ENCODE measurements around the gene ZNF486. TPM values are rescaled to one million over a fixed set of nuclear protein-coding genes. Genes with fewer than 3 reads are reported as not detected.
"Not testable (repeated sequence)": the region's sequence is repeated elsewhere in the genome, so short reads cannot be mapped to it uniquely, and the experiment has no call there.

The ZNF486 gene
- 0.15 TPM in 1 of 2 replicates, not detected in the other for total RNA-seq (2014; rRNA removed; shearing (Covaris generic))

- no peak for DNase-seq (ENCODE audit: low spot score)
Observed at GRCh38 chr19:20167020-20167644, at the start of gene ZNF486. ZNF486 (plus strand) TSS chr19:20167214; CDS start chr19:20167331, 117 bp downstream.

- DNase-seq (ENCODE audit: low spot score), result not testable (repeated sequence)
Observed at GRCh38 chr19:20118064-20118839, 48.8 kb upstream of the ZNF486 start.

GRCh38 chr19:20124879-20125278 is 42.1 kb upstream of the ZNF486 start:
- DNase-seq (ENCODE audit: low spot score), result no peak

- not testable (repeated sequence) for DNase-seq (ENCODE audit: low spot score)
Observed at GRCh38 chr19:20132933-20133332, 34.1 kb upstream of the ZNF486 start.

DNA sequence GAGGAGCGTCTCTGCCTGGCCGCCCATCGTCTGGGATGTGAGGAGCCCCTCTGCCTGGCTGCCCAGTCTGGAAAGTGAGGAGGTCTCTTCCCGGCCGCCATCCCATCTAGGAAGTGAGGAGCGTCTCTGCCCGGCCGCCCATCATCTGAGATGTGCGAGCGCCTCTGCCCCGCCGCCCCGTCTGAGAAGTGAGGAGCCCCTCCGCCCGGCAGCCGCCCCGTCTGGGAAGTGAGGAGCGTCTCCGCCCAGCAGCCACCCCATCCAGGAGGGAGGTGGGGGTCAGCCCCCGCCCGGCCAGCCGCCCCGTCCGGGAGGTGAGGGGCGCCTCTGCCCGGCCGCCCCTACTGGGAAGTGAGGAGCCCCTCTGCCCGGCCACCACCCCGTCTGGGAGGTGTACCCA is 29.3 kb upstream of the ZNF486 start:
- not testable (repeated sequence) for DNase-seq (ENCODE audit: low spot score)

- DNase-seq (ENCODE audit: low spot score), result no peak
Observed at GRCh38 chr19:20151617-20152145, 15.3 kb upstream of the ZNF486 start.

- DNase-seq (ENCODE audit: low spot score), result not testable (repeated sequence)
Observed at GRCh38 chr19:20152506-20152905, 14.5 kb upstream of the ZNF486 start.

DNA sequence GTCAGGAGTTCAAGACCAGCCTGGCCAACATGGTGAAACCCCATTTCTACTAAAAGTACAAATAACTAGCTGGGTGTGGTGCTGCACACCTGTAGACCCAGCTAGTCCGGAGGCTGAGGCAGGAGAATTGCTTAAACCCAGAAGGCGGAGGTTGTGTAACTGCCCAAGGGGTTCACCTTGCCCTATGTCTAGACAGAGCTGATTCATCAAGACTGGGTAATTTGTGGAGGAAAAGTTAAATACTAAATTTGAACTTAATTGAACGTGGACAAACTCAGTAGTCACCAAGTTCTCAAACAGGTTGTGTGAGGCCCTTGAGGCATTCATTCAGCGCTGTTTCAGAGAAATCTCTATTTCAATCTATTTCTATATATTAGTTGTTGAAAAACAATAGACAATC is 13.7 kb upstream of the ZNF486 start:
- DNase-seq (ENCODE audit: low spot score), result no peak

- DNase-seq (ENCODE audit: low spot score), result no peak
Observed at GRCh38 chr19:20154636-20155035, 12.4 kb upstream of the ZNF486 start.

GRCh38 chr19:20162821-20163220 is 4.2 kb upstream of the ZNF486 start:
- no peak for DNase-seq (ENCODE audit: low spot score)

GRCh38 chr19:20164456-20164855 is 2.6 kb upstream of the ZNF486 start:
- DNase-seq (ENCODE audit: low spot score), result no peak

- DNase-seq (ENCODE audit: low spot score), result no peak
Observed at GRCh38 chr19:20165971-20166592, 932 bp upstream of the ZNF486 start.

- DNase-seq (ENCODE audit: low spot score), result no peak
Observed at GRCh38 chr19:20167651-20168122, 673 bp downstream of the ZNF486 start.

DNA sequence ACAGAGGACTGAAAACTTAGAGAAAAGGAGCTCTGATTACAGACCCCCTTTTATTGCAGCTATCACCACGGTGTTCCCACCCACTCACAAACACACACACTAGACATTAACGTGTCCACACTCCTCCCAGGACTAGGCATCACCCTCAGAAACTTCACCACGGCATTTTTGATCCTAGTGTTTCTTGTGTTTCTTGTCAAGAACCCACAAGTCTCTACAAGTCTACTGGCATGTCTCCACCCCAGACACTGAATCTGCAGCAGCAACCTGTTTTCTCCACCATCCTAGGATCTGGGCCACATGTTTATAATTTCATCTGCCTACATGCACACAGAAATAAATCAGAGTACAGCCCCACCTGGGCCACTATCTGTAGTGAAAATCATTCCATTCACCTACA is 4.3 kb downstream of the ZNF486 start:
- no peak for DNase-seq (ENCODE audit: low spot score)

- not testable (repeated sequence) for DNase-seq (ENCODE audit: low spot score)
Observed at GRCh38 chr19:20175848-20176247, 8.8 kb downstream of the ZNF486 start.

DNA sequence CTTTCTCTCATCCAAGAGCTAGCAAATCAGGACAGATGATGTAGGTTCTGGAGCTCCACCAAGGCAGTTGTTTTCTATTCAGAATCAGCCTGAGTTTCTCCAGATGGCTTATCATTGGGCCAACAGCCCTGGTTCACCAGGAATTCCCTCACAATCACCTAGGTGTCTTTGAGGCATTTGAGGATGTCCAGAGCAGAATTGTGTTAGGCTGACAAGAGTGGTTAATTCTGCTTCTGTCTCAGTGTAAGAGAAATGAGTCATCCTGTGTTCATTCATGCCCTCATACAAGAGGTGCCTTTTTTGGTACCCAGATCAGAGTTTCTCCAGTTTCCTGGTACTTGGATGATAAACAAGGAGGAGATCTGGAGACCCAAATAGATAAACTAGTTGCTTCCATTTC is 12.9 kb downstream of the ZNF486 start:
- DNase-seq (ENCODE audit: low spot score), result not testable (repeated sequence)

DNA sequence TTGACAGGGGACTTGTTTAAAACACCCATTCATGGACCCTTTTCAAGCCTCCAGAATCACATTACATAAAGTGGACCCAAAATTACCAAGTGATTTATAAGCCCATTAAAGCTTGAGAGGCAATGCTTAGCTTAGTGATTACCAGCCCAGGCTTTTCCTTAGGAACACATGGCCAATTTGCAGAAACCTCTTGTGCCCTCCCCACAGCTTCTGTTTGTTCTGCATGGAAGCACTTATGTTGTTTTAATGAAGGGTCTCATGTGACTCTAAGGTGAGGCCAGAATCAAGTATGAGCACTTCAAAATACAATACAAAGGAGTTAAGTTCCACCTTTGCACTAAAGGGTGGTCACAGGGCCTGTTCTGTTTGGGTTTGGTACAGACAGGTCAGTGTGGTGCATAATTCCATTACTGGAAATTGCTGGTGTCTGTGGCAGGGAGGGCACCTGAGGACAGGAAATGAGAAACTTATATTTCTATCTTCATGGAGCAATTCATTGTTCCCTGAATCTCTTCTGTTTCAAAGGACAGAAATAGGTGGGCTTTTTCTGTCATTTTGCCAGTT is 15.3 kb downstream of the ZNF486 start:
- no peak for DNase-seq (ENCODE audit: low spot score)

- no peak for DNase-seq (ENCODE audit: low spot score)
Observed at GRCh38 chr19:20186174-20186573, 19.2 kb downstream of the ZNF486 start.

GRCh38 chr19:20197747-20198146 is 30.7 kb downstream of the ZNF486 start:
- no peak for DNase-seq (ENCODE audit: low spot score)

GRCh38 chr19:20209051-20209450 is 42.0 kb downstream of the ZNF486 start:
- DNase-seq (ENCODE audit: low spot score), result no peak

DNA sequence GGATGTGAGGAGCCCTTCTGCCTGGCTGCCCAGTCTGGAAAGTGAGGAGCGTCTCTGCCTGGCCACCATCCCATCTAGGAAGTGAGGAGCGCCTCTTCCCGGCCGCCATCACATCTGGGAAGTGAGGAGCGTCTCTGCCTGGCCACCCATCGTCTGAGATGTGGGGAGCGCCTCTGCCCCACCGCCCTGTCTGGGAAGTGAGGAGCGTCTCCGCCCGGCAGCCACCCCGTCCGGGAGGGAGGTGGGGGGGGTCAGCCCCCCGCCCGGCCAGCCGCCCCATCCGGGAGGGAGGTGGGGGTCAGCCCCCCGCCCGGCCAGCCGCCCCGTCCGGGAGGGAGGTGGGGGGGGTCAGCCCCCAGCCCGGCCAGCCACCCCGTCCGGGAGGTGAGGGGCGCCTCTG is 47.4 kb downstream of the ZNF486 start:
- DNase-seq (ENCODE audit: low spot score), result not testable (repeated sequence)

DNA sequence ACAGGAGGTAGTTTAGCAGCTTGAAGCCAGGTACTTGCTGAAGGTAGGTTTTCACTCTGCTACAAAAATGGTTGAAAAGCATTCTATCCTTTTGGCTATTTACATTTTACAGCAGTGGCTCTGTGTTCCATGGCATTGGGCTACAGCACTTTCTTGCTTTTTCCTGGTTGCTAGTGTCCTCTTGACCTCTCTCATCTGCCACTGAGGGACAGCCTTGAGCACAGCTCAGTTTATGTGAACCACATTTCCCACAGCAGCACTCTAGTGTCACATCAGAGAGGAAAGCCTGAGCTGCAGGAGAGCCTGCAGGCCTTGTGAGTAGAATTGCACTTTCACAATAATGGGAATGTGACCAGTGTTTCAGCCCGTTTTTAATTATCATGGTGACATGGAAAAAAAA is 54.6 kb downstream of the ZNF486 start:
- DNase-seq (ENCODE audit: low spot score), result not testable (repeated sequence)

Data from HT-29 (cell line).